ENCODE measurements around the gene CGB3.

CGB3 gene

DNA sequence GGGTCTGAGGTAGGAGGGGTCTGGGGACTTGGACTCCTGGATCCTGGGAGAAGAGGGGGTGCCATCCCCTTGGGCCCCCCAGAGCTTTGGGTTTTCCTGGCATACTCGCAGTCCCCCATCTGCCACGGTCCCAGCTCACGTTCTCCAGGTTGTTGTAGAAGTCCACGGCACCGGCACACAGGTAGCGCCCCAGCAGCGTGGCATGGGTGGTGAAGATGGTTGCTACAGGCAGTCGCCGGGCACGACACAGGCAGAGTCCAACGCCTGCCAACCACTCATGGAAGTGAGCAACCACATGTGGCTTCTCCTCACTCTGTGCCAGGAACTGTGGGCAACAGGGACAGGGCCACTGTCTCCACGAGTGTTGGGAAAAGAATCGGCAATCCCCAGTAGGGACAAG, 38.4 kb downstream of the CGB3 start:
- DNase-seq, result no peak

DNA sequence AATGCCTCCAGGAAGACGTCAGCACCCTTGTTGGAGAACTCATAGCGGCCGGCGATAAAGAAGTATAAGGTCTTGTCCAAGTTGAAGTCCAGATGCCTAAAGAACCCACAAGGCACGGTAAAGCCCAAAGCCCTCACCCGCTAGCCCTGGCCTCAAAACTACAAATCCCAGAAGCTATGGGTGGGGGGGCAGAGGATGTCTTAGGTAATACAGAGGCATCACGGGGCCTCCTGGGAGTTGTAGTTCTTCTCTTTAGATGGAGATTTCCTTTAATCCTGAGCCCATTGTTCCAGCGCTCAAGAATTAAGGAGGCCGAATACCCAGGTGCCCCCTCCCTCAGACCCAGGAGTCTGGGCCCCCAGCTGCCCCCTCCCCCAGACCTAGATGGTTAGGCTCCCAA, 41.9 kb downstream of the CGB3 start:
- DNase-seq, result no peak

- no peak for DNase-seq
These were observed 47.1 kb downstream of the CGB3 start for GRCh38 chr19:48977061-48977460.

DNA sequence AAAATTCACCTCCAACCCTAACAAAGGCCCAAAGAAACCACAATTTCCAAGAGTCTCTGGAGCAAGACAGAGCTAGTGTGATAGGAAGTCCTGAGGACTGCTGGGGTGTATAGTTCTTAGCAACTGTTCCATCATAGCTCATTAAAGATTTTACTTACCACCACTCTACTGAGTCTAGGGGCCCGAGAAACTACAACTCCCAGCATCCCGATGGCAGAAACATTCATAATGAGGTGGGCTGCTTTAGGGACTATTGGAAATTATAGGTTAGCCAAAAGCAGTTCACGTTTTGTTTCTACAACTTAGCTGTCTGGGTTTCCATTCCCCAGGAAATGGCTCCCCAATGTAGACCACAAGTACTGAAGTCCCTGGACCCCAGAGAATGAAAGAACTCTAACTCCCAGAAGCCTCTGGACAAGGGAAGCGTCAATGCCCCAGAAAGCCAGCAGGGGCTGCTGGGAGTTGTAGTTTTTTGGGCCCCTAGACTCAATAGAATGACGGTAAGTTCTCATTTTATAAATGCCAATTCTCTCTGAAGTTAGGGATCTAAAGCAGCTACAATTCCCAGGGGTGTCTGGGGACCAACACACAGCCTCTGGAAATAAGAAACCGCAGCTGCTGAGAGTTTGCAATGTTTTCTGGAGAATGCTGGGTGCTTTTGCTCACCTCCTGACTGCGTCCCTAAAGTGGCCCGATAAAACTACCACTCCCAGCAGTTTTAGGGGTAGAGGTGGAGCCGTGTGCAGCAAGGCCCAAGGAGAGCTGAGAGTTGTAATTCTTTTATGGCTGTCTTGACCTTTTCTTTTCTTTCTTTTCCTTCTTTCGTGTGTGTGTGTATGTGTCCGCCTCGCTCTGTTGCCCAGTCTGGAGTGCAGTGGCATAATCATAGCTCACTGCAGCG, 47.9 kb downstream of the CGB3 start:
- no peak for DNase-seq
